Measurements from ENCODE around the gene CAMK1.

The CAMK1 gene

DNA sequence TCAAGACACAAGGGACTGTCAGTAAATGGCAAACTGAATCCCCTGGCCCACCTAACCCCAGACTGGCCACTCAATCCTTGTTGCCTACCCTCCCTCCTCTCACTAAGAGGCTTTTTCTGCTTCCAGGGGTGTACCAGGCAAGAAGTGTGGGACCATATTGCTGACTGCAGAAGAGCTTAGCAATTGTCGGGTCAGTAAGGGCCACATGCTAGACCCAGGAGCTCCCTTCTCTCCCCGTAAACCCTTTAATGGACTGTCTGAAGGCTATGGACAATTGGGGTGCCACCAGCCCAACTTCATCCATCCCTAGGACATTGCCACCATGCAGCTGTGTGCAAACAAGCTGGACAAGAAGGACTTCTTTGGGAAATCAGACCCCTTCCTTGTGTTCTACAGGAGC, 57.3 kb downstream of the CAMK1 start:
- no peaks in the 10 kb centered on the region for H3K9me3 Mint-ChIP-seq
- H3K27ac Mint-ChIP-seq: no peak overlapping the region
- no peak overlapping the region for H3K4me3 Mint-ChIP-seq
- DNase-seq (ENCODE audit: low spot score in 2 of 2) (no peak), ATAC-seq (ENCODE audit: low read depth) (no peak)
- no peaks in the 10 kb centered on the region for H3K4me1 Mint-ChIP-seq
- H3K36me3 Mint-ChIP-seq: peaks cover 8% of the 10 kb centered on the region
- H3K27me3 Mint-ChIP-seq: peaks cover 10% of the 10 kb centered on the region

- peaks cover 14% of the 10 kb centered on the region for H3K27me3 Mint-ChIP-seq
- peaks cover 2% of the 10 kb centered on the region for H3K9me3 Mint-ChIP-seq
- no peak overlapping the region for H3K4me3 Mint-ChIP-seq
- ATAC-seq (ENCODE audit: low read depth) (no peak), DNase-seq (ENCODE audit: low spot score in 2 of 2) (no peak)
- no peaks in the 10 kb centered on the region for H3K4me1 Mint-ChIP-seq
- no peak overlapping the region for H3K27ac Mint-ChIP-seq
- H3K36me3 Mint-ChIP-seq: peaks cover 13% of the 10 kb centered on the region
These were observed 59.5 kb downstream of the CAMK1 start for GRCh38 chr3:9710174-9710739.
